H7 (cell line): ENCODE data around the gene KCNJ2. TPM values are rescaled to one million over a fixed set of nuclear protein-coding genes. Genes with fewer than 3 reads are reported as not detected.

Source experiments
- DNase-seq: peaks from one replicate; pipeline ENCODE4 v3.0.0; 2012
- H3K27me3 ChIP-seq: 2 replicates; pipeline ENCODE4 v1.6.0; 2011; ENCODE audit warnings: mild to moderate bottlenecking, low read length; ENCODE audit not compliant: control insufficient read depth, insufficient read depth
- H3K36me3 ChIP-seq: replicated peaks from 2 replicates; pipeline ENCODE4 v1.5.1; 2011; ENCODE audit warnings: low read length; ENCODE audit not compliant: control insufficient read depth, insufficient read depth
- H3K4me3 ChIP-seq: 2 replicates; pipeline ENCODE4 v1.5.1; 2011; ENCODE audit warnings: low read depth, mild to moderate bottlenecking, control low read depth, low read length, moderate library complexity; ENCODE audit not compliant: insufficient read depth
- total RNA-seq: library from RNA; depleted of rRNA; stranded (reverse); fragments of >200 nt; shearing (Covaris generic); gene quantifications from 2 replicates; pipeline ENCODE4 v1.2.3, GENCODE V29; 2014

The KCNJ2 gene
- total RNA-seq, 1 experiment from 2014 or later, result 0.14 TPM

DNA sequence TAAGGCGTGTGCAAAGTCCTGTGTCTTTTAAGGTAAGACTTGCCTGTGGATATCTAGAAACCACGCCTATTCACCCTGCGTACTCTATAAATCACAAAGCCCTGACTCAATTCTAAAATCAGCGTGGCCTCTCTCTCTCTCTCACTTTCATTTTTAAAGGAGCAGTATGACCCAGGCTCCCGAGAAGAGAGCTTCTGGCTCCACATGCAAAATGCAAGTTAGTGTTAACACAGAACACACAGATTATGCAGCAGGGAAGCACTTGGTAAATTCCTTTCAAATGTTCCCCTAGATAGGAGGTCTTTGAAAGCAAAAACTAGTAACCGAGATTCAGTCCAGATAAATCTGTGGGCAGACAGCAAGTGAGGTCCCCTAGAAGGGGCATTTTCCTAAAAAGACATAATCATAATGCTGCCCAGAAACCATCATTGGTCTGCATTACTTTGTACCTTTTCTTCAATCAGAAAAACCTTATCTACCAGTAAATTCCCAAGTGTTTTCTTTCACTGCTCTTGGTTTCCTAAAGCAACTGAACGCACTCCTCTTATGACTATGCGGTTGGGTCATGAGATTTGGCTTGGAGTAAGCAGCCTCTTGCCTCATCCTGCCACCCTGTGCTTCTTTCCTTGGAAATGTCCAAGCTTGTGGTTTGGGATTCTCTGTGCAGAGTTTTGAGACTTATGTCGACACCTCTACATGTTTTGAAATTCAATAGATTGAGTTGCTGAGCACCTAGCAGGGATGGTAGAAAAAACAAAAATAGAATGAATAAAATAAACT lies 31.7 kb upstream of the KCNJ2 start:
- no peak overlapping the region for H3K4me3 ChIP-seq
- no peaks in the 10 kb centered on the region for H3K27me3 ChIP-seq
- H3K36me3 ChIP-seq, result no peaks in the 10 kb centered on the region
- no peak for DNase-seq

- H3K27me3 ChIP-seq, result no peaks in the 10 kb centered on the region
- no peak overlapping the region for H3K4me3 ChIP-seq
- DNase-seq, result no peak
- no peaks in the 10 kb centered on the region for H3K36me3 ChIP-seq
Measured at GRCh38 chr17:70138291-70138865, 31.0 kb upstream of the KCNJ2 start.

DNA sequence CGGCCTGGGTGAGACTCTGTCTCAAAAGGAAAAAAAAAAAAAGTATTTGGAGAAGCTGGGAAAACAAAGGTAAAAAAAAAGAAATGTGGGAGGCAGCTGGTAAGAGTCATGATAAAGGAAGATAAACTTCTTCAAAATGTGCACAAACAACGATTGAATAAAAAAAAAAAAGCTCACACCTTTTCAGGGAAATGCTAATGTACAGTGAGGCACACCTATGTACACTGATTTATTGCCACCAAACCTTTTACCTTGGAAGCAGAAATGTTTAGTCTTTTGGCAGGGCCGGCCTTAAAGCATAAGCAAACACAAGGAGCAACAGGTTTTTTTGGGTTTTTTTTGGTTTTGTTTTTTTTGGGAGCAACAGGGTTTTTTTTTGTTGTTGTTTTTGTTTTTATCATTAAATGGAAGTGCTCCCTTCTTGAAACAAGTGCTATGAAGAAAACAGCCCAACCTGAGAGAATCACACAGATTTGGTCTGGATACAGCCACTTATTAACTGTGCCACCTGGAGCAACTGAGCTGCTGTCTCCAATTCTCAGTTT lies 29.8 kb upstream of the KCNJ2 start:
- no peaks in the 10 kb centered on the region for H3K27me3 ChIP-seq
- H3K4me3 ChIP-seq, result no peak overlapping the region
- no peaks in the 10 kb centered on the region for H3K36me3 ChIP-seq
- no peak for DNase-seq

GRCh38 chr17:70144260-70144846 lies 25.0 kb upstream of the KCNJ2 start:
- Histone ChIP-seq H3K36me3 (no peaks in the 10 kb centered on the region), H3K4me3 (no peak overlapping the region), H3K27me3 (no peaks in the 10 kb centered on the region)
- DNase-seq, result peak; percentile 27

- H3K36me3 ChIP-seq, result no peaks in the 10 kb centered on the region
- no peak overlapping the region for H3K4me3 ChIP-seq
- no peaks in the 10 kb centered on the region for H3K27me3 ChIP-seq
- DNase-seq, result no peak
Measured at GRCh38 chr17:70153210-70153609, 16.1 kb upstream of the KCNJ2 start.

DNA sequence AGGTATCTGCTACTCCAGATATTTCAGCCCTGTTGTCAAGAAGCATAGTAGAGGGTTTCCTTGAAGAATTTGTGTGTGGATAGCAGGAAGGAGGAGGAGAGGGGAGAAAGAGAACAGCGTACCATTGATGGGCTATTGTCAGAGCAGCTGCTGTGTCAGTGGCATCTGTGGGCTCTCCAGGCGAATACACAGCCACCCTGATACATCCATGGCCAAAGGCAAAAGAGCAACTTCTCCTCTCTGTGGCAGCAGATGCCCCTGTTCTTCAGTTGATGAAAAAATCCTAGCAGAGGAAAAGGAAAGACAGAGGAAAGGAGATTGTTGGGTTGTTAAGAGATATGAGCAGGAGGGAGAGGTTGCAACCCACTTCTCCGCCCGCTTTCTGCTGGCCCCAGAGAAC lies 12.2 kb upstream of the KCNJ2 start:
- H3K4me3 ChIP-seq, result no peak overlapping the region
- no peaks in the 10 kb centered on the region for H3K36me3 ChIP-seq
- no peaks in the 10 kb centered on the region for H3K27me3 ChIP-seq
- no peak for DNase-seq

GRCh38 chr17:70158180-70158579 lies 11.2 kb upstream of the KCNJ2 start:
- H3K27me3 ChIP-seq, result no peaks in the 10 kb centered on the region

DNA sequence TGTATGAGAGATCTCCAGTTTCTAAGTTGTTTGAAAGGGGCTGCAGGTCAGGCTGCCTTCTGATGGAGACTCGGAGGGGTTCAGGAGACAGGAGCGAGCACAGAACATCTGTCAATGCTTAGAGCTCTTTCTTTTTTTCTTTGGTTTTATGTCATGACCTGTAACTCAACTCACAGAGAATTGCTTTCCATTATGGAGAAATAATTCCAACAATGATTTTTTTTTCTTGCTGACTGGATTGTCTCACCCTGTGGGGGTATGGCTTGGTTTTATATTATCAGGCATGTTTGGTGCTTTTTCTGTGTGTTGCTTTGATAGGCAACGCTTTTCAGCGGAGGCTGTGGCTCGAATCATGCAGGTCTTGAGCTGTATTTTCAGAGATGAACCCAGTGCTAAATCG lies 10.7 kb upstream of the KCNJ2 start:
- no peaks in the 10 kb centered on the region for H3K36me3 ChIP-seq
- H3K4me3 ChIP-seq, result no peak overlapping the region
- H3K27me3 ChIP-seq, result no peaks in the 10 kb centered on the region
- no peak for DNase-seq

More at GRCh38 chr17:70158180-70158579, 11.2 kb upstream of the KCNJ2 start:
- H3K36me3 ChIP-seq, result no peaks in the 10 kb centered on the region
- no peak overlapping the region for H3K4me3 ChIP-seq
- DNase-seq, result no peak

DNA sequence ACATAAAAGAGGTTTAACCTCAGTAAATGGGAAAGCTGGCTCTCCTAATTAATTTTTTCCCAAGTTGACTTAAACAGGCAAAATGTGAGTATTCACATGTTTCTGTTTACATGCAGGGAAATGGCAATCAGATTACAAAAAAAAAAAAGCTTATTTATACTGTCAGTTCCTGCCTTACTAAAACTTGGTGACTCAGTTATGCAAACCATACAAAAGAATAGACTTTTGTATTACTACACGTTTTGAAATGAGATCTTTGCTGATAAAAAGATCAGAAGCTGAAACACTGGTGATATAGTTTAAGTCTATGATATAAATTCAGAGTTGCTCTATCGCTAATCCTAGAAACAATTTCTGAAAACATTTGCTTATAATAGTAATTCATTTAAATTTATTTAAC lies 9.4 kb upstream of the KCNJ2 start:
- Histone ChIP-seq H3K36me3 (no peaks in the 10 kb centered on the region), H3K4me3 (no peak overlapping the region), H3K27me3 (no peaks in the 10 kb centered on the region; the same call in 1 of the 2 replicates)
- no peak for DNase-seq

- DNase-seq, result no peak
- Histone ChIP-seq H3K27me3 (no peaks in the 10 kb centered on the region; the same call in 1 of the 2 replicates), H3K4me3 (no peak overlapping the region), H3K36me3 (no peaks in the 10 kb centered on the region)
Measured at GRCh38 chr17:70161519-70161918, 7.8 kb upstream of the KCNJ2 start.

DNA sequence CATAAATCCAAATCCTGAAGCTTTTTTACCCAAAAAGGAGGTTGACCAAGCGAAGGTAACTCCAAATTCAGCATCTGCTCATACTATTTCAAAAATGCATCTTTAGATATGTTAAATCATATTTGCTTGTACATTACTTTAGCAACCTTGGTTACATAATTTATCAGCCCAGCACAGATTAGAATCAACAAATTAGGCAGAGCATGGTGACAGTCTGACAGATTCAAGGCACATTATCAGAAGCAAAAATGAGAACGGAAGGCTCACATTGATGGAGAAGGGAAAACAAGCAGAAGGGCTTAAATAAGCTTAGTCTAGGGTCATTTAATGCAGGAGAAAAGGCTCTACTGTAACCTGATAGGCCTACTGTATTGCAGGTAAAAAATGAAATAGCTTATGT lies 3.9 kb upstream of the KCNJ2 start:
- Histone ChIP-seq H3K27me3 (peaks cover 20% of the 10 kb centered on the region), H3K4me3 (no peak overlapping the region), H3K36me3 (no peaks in the 10 kb centered on the region)
- DNase-seq, result no peak

- Histone ChIP-seq H3K27me3 (peaks cover 26% of the 10 kb centered on the region), H3K36me3 (no peaks in the 10 kb centered on the region), H3K4me3 (no peak overlapping the region)
- no peak for DNase-seq
Measured at GRCh38 chr17:70166615-70167014, 2.7 kb upstream of the KCNJ2 start.

- Histone ChIP-seq H3K27me3 (peaks cover 27% of the 10 kb centered on the region), H3K4me3 (peak overlapping the region; percentile 66), H3K36me3 (no peaks in the 10 kb centered on the region)
- DNase-seq, result peak; percentile 76
Measured at GRCh38 chr17:70168044-70168976, 1.0 kb upstream of the KCNJ2 start.
